Glomerular visceral epithelial cell (primary cell): ENCODE results near the gene UGT1A9.

Source experiments
- DNase-seq: peaks from one replicate; pipeline ENCODE4 v3.0.0-alpha.2; 2016; ENCODE audit errors: extremely low spot score

Gene UGT1A9

DNA sequence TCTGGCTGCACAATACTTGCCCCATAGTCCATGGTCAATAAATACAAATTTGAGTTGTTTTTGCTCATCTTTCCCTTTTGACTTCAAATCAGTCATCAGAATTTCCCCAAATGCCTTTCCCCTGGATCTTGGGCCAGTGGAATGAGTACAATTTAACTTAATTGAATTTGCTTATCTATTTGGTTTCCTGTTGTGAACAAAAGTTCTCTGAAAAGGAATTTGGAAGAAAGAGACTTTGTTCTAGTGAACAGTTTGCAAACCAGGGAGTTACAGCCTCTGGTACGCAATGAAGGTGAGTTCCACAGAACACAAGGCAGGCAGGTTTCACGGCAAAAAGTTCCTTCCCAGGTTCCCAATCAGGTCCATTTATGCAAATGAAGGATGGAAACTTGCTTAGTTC is 87.2 kb downstream of the UGT1A9 start:
- DNase-seq: no peak

DNA sequence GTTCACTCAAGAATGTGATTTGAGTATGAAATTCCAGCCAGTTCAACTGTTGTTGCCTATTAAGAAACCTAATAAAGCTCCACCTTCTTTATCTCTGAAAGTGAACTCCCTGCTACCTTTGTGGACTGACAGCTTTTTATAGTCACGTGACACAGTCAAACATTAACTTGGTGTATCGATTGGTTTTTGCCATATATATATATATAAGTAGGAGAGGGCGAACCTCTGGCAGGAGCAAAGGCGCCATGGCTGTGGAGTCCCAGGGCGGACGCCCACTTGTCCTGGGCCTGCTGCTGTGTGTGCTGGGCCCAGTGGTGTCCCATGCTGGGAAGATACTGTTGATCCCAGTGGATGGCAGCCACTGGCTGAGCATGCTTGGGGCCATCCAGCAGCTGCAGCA is 88.3 kb downstream of the UGT1A9 start, which contains the start of gene UGT1A1:
TSS of gene UGT1A1 (plus strand) at position 228 of the 400 bp plus-strand sequence. CDS start at position 246, 18 bp downstream.
- DNase-seq: no peak

- no peak for DNase-seq
These were observed 89.5 kb downstream of the UGT1A9 start for GRCh38 chr2:233761040-233761769.

DNA sequence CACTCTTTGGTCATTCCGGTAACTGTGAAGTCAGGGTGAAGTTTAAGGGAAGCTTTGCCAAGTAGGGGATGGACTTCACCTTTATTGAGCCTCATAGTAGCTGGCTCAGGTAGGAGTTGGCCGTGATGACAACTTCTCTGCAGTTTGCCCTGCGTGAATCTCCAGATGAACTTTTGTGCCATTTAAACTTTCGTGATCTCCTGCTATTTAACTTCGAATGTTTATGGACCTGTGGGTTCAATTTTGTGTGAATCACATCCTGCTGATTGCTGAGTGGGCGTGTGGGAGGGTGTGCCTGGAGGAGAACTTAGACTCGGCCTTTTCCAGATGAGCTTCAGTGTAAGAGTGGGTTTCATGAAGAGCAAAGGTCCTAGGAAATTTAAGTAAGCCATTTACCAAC is 92.6 kb downstream of the UGT1A9 start:
- peak; percentile 36 for DNase-seq

- DNase-seq: no peak
These were observed 93.1 kb downstream of the UGT1A9 start for GRCh38 chr2:233764761-233765160.

DNA sequence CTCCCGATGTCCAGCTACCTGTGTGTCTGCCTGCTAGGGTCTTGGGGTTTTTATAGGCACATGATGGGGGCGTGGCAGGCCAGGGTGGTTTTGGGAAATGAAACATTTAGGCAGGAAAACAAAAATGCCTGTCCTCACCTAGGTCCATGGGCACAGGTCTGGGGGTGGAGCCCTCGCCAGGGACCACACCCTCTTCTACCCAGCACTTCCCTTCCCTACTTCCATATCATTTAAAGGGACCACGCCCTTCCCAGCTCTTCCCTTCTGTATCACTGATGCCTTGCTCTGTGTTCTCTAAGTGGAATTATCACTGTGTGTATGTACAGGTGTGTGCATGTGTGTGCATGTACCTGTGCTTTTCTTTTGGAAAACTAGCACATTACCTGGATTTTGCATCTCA is 94.7 kb downstream of the UGT1A9 start:
- DNase-seq: no peak

- DNase-seq: no peak
These were observed 96.4 kb downstream of the UGT1A9 start for GRCh38 chr2:233768076-233768475.

DNA sequence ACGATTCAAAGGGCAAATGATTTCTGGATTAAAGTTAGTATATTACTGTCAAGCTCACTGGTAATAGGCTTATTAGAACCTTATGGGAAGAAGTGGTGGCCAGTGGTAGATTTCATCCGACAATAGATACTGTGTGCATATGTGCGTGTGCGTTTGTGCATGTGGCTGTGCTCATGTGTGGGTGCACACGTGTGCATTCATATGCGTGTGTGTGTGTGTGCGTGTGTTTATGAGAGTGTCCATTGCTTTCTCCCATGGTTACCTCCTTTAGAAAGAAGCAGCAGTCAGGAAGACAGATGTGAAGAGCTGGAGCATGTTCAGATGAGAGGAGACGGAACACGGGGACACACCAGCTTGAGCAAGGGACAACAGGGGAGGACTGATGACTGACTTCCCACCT is 97.6 kb downstream of the UGT1A9 start:
- no peak for DNase-seq

- no peak for DNase-seq
These were observed 100.5 kb downstream of the UGT1A9 start for GRCh38 chr2:233772153-233772552.

DNA sequence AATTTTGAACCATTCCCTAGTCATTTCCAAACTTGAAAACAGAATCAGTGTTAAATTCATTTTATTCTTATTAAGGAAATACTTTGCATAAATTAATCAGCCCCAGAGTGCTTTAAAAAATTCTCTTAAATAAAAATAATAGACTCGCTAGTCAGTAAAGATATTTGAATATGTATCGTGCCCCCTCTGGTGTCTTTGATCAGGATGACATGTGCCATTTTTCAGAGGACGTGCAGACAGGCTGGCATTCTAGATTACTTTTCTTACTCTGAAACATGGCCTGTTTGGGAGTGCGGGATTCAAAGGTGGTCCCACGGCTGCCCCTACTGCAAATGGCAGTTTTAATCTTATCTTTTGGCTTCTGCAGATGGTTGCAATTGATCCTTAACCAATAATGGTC is 100.9 kb downstream of the UGT1A9 start:
- no peak for DNase-seq

DNA sequence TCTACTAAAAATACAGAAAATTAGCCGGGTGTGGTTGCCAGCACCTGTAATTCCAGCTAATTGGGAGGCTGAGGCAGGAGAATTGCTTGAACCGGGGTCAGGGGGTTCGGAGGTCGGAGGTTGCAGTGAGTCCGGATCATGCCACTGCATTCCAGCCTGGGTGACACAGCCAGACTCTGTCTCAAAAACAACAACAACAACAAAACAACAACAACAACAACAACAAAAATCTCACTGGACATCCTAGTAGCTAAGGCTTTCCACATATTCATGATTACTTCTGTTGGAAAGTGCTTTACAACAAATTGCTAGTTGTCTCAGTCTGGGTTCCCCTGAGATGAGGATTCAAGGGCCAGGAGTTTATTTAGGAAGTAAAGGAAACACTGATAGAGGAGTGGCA is 102.2 kb downstream of the UGT1A9 start:
- DNase-seq: no peak

- no peak for DNase-seq
These were observed 103.7 kb downstream of the UGT1A9 start for GRCh38 chr2:233775414-233775813.

DNA sequence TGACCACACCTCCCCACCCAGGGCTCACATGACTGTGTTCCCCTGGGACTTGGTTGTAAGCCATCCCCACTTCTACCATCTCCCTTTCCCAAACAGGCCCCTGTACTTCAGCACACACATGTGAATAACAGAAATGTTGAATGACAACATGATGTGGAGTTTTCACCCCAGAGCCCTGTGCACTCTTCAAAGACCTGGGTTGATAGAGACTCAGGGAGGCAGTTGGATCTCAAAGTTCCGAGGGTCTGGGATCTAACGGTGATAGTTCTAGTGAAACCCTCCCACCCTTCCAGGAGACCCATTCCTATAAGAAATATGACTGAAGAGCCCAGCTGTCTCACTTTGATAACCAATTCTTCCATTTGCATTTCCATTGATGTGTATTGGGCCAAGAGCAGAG is 106.3 kb downstream of the UGT1A9 start, which contains the start of gene MROH2A:
TSS of gene MROH2A (plus strand) at position 301 of the 400 bp plus-strand sequence. CDS start 1,029 bp downstream, outside the sequence.
- no peak for DNase-seq

DNA sequence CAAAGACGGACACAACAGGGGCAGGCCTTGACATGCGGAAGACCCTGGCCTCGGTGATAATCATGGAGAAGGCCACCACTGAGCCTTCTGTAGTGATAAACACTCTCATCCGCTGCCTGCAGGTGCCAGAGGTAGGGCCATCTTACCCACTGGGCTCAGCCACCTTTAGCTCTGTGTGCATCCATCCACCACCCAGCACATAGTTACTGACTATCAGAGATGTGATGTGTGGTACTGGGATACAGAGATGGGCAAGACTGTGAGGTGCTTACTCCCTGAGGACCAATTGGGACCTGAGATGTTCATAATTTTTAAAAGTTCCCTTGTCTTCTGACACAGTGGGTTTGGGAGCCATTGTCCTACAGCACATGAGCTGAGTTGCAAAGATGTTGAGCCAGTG is 108.0 kb downstream of the UGT1A9 start:
- DNase-seq: no peak

DNA sequence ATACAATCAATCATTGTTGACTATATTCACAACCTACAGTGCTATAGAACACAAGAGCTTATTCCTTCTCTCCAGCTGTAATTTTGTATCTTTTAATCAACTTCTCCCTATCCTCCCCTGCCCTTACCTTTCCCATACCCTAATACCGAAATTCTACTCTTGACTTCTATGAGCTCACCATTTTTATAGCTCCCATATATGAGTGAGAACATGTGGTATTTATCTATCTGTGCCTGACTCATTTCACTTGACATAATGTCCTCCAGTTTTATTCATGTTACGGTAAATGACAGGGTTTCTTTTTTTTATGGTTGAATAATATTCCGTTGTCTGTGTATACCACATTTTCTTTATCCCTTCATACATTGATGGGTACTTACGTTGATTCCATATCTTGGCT is 109.1 kb downstream of the UGT1A9 start:
- DNase-seq: no peak

DNA sequence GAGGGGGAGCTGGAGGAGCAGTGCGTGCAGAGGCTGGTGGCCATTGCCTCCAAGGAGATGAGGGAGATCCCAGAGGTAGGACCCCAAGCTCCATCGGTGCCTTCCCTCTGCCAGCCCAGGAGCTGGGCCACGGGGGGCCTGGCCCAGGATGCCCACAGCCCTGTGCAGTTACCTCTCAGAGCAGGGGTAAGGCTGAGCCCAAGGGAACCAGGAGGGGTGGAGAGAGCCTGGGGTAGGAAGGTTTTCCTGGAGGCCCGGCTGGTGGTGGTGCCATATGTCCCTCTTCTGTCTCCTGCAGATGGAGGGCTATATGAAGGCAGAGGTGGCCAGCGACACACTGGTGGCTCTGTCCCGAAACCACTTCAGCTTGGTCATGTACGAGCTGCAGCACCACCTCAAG is 117.9 kb downstream of the UGT1A9 start:
- DNase-seq: no peak

- no peak for DNase-seq
These were observed 119.6 kb downstream of the UGT1A9 start for GRCh38 chr2:233791151-233791882.

DNA sequence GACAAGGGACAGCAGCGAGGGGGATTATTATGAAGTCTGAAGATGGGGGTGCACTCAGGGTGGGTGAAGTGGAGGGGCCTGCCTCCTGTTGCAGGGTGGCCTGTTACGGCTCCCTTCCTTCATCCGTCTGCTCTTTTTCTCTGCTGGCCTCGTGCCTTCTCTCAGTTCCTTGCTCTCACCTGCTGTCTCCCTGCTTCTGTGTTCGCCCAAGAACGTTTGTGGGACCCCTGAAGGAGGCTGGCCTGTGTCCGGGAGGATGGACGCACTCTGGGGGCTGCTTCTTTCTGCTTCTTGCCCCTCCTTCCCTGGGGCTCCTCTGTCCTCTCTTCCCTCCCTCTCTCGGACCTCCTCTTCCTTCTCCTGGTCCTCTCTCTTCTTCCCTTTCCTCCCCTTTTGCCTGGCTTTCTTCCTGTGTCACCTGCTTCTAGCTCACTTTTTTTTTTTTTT is 120.2 kb downstream of the UGT1A9 start:
- no peak for DNase-seq

- no peak for DNase-seq
These were observed 121.0 kb downstream of the UGT1A9 start for GRCh38 chr2:233792720-233793119.

DNA sequence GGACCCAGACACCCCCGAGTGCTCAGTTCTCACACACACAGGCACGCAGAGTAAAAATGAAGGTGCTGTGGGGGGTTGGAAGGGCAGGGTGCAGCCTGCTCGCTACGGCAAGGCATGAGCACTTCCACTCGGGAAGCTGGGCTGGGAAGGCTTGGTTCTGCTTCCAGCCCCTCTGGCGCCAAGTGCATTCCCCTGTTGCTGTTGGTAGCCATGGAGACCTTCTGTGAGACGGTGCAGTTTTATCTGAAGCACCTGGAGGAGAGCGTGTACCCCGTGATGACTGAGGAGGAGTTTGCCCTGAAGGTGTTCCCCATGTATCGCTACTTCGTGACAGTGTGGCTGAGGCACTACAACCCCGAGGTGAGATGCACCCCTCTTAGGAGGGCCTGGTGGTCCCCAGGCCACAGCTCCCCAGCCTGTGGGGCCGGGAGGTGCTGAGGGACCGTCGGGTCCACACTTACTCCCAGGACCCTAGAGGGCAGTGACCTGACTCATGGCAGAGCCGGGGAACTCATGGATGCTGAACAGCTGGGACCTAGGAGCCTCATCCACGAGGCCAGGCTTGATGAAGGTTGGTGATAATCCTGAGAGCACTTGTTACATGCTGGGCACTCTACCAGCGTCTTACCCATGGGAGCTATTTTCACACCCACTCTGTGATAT is 121.9 kb downstream of the UGT1A9 start:
- no peak for DNase-seq

GRCh38 chr2:233794128-233794658 is 122.5 kb downstream of the UGT1A9 start:
- no peak for DNase-seq

GRCh38 chr2:233795735-233796171 is 124.1 kb downstream of the UGT1A9 start:
- no peak for DNase-seq
